Measurements from ENCODE around the gene ACVRL1. TPM values are rescaled to one million over a fixed set of nuclear protein-coding genes. Genes with fewer than 3 reads are reported as not detected.
A peak's percentile ranks its signal among the peaks of the same experiment; 100 is the strongest.

Gene ACVRL1
- total and polyA plus RNA-seq, 4 donors = 76.1 to 186 (median 115) TPM

DNA sequence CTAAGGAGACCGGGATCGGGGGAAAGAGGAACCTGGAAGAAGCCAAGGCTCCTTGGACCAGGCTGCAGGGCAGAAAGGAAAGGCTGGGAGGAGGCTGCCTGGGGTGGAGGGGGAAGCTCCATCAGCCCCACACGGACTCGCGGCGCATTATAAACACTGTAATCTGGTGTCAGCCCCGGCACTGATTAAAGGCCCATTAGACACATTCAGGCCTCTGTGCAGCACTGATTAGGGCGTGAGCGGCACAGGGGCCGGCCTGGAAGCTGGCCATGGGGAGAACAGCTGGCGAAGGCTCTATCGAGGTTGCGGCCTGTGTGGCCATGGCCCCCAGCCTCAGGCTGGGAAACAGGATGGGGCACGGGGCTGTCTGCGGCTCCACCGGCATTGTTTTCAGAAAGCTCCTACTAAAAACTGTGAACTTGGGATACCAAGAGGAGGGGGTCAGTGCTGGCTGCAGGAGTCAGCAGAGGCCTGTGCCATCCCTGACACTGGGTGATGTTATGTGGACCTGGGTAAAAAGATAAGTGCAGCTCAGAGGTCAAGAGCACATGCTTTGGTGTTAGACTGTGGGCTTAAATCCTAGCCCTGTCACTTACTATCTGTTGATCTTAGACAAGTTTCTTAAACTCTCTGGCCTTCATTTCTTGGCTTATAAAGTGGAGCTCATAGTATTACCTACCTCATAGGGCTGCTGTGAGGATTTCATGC lies 10.6 kb downstream of the ACVRL1 start:
- peaks cover 0 to 34% (median 10%) of the 10 kb centered on the region in 5 donors for H3K4me1 ChIP-seq (ENCODE audit: control insufficient read depth in 5 of 5, insufficient read depth in 5 of 5, low read length in 5 of 5)
- H3K27me3 ChIP-seq (ENCODE audit: control insufficient read depth in 3 of 3, insufficient read depth in 3 of 3, low read length in 2 of 3) = no peaks in the 10 kb centered on the region
- TF ChIP-seq, protein P1, sequence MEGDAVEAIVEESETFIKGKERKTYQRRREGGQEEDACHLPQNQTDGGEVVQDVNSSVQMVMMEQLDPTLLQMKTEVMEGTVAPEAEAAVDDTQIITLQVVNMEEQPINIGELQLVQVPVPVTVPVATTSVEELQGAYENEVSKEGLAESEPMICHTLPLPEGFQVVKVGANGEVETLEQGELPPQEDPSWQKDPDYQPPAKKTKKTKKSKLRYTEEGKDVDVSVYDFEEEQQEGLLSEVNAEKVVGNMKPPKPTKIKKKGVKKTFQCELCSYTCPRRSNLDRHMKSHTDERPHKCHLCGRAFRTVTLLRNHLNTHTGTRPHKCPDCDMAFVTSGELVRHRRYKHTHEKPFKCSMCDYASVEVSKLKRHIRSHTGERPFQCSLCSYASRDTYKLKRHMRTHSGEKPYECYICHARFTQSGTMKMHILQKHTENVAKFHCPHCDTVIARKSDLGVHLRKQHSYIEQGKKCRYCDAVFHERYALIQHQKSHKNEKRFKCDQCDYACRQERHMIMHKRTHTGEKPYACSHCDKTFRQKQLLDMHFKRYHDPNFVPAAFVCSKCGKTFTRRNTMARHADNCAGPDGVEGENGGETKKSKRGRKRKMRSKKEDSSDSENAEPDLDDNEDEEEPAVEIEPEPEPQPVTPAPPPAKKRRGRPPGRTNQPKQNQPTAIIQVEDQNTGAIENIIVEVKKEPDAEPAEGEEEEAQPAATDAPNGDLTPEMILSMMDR (IDR thresholded peaks at IDR 0.05; ENCODE audit: control extremely low read depth, extremely low read depth) = no peak
- peak overlapping the region in 1 of 2 donors; percentile 19 for H3K9ac ChIP-seq (ENCODE audit: insufficient read depth in 1 of 2, low read length in 2 of 2)
- H3K27ac ChIP-seq (ENCODE audit: low read depth in 1 of 2, low read length in 1 of 2) = peak overlapping the region in 1 of 2 donors; percentile 54
- peak; percentile 59 to 66 (median 59) for DNase-seq
- H3K36me3 ChIP-seq (ENCODE audit: control insufficient read depth in 4 of 4, insufficient read depth in 4 of 4, low read length in 4 of 4) = peaks cover 0 to 26% (median 9%) of the 10 kb centered on the region in 4 donors
- H3K4me3 ChIP-seq = no peak overlapping the region
- peaks cover 0 to 2% (median 0%) of the 10 kb centered on the region in 4 donors for H3K9me3 ChIP-seq (ENCODE audit: control insufficient read depth in 4 of 4, insufficient read depth in 3 of 4, low read length in 3 of 4)
- no peak for ATAC-seq (ENCODE audit: insufficient read depth, low FRiP score)
- 59 to 69% methylated on average over 16 of the region's 16 CpGs for WGBS, 2 donors

DNA sequence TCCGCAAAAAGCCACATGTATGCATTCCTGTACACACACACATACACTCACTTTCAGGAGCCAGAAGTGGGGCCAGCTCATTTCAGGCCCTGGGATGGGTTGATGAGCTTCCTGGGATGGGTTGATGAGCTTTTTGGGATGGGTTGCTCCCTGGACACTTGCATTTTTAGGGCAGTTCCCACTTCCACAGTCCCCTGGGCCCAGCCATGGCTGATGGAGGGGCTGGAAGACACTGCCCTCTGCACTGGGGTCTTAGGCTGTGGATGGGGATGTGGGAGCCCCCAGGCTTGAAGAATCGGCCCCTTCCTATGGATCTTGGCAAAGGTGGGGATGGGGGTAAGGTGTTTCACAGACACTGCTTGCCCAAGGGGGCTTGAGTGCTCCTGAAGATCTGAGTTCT lies 12.7 kb downstream of the ACVRL1 start:
- WGBS, 2 donors = 85 to 97% methylated on average over 2 of the region's 2 CpGs
- no peak overlapping the region for H3K9ac ChIP-seq (ENCODE audit: insufficient read depth in 1 of 2, low read length in 2 of 2)
- ATAC-seq (ENCODE audit: insufficient read depth, low FRiP score) (no peak), DNase-seq (no peak)
- no peak overlapping the region for H3K27ac ChIP-seq (ENCODE audit: low read depth in 1 of 2, low read length in 1 of 2)
- H3K4me3 ChIP-seq = no peak overlapping the region
- TF ChIP-seq, protein P1 (IDR thresholded peaks at IDR 0.05; ENCODE audit: control extremely low read depth, extremely low read depth) = no peak
- H3K27me3 ChIP-seq (ENCODE audit: control insufficient read depth in 3 of 3, insufficient read depth in 3 of 3, low read length in 2 of 3) = no peaks in the 10 kb centered on the region
- peaks cover 0 to 19% (median 8%) of the 10 kb centered on the region in 4 donors for H3K36me3 ChIP-seq (ENCODE audit: control insufficient read depth in 4 of 4, insufficient read depth in 4 of 4, low read length in 4 of 4)
- peaks cover 0 to 36% (median 10%) of the 10 kb centered on the region in 5 donors for H3K4me1 ChIP-seq (ENCODE audit: control insufficient read depth in 5 of 5, insufficient read depth in 5 of 5, low read length in 5 of 5)
- peaks cover 0 to 2% (median 0%) of the 10 kb centered on the region in 4 donors for H3K9me3 ChIP-seq (ENCODE audit: control insufficient read depth in 4 of 4, insufficient read depth in 3 of 4, low read length in 3 of 4)

DNA sequence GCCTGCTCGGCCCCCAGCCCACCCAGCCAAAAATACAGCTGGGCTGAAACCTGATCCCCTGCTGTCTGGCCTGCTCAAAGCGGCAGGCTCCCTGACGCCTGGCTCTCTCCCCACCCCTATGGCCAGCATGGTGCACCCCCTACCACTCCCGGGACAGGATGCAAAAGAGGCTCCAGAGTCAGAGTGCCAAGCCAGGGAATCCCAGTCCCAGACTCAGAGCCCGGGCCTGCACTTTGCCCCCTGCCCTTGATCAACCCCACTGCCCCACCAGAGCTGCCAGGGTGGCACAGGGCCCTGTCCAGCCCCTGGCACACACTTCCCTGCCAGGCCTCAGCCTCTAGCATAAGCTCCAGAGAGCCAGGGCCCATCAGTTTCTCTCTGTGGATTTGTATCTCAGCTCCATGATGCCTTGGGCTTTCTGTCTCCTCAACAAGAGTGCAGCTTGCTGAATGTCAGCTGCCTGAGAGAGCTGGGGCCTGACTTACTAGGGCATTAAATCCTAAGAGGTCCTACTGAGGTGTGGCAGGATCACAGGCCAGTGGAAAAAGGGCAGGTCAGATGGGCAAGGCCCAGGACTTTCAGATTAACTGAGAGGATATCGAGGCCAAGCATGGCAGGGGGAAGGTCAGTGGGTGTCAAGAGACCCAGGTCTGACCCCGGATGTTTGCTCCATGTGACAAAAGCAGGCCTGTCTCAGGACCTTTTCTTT lies 13.9 kb downstream of the ACVRL1 start:
- TF ChIP-seq, protein P1 (IDR thresholded peaks at IDR 0.05; ENCODE audit: control extremely low read depth, extremely low read depth) = no peak
- Histone ChIP-seq H3K9me3 (ENCODE audit: control insufficient read depth in 4 of 4, insufficient read depth in 3 of 4, low read length in 3 of 4) (no peaks in the 10 kb centered on the region), H3K27me3 (ENCODE audit: control insufficient read depth in 3 of 3, insufficient read depth in 3 of 3, low read length in 2 of 3) (no peaks in the 10 kb centered on the region), H3K4me1 (ENCODE audit: control insufficient read depth in 5 of 5, insufficient read depth in 5 of 5, low read length in 5 of 5) (peaks cover 0 to 41% (median 10%) of the 10 kb centered on the region in 5 donors), H3K27ac (ENCODE audit: low read depth in 1 of 2, low read length in 1 of 2) (peak overlapping the region in 1 of 2 donors; percentile 21), H3K9ac (ENCODE audit: insufficient read depth in 1 of 2, low read length in 2 of 2) (no peak overlapping the region), H3K36me3 (ENCODE audit: control insufficient read depth in 4 of 4, insufficient read depth in 4 of 4, low read length in 4 of 4) (peaks cover 0 to 9% (median 4%) of the 10 kb centered on the region in 4 donors), H3K4me3 (no peak overlapping the region)
- 81 to 88% methylated on average over 7 of the region's 7 CpGs for WGBS, 2 donors
- DNase-seq (peak in 1 of 3 donors; percentile 55), ATAC-seq (ENCODE audit: insufficient read depth, low FRiP score) (no peak)
